Fibroblast of pulmonary artery (primary cell): ENCODE data around the gene SCG2.
A peak's percentile ranks its signal among the peaks of the same experiment; 100 is the strongest.

ENCODE experiments used
- DNase-seq: peaks from one replicate; pipeline ENCODE4 v3.0.0-alpha.2; 2010; ENCODE audit warnings: low read depth
- H3K4me3 ChIP-seq: replicated peaks from 2 replicates; pipeline ENCODE4 v1.5.1; 2011; ENCODE audit warnings: low read depth, mild to moderate bottlenecking, control low read depth, low read length, moderate library complexity
- CTCF ChIP-seq: IDR thresholded peaks from 2 replicates; pipeline ENCODE4 v1.5.1; 2011; ENCODE audit warnings: mild to moderate bottlenecking, control low read depth, low read length, inconsistent platforms; ENCODE audit errors: missing control alignments

Gene SCG2

GRCh38 chr2:223591596-223591995, 10.6 kb downstream of the SCG2 start:
- no peak overlapping the region for H3K4me3 ChIP-seq
- TF ChIP-seq CTCF = no peak
- DNase-seq = no peak

- H3K4me3 ChIP-seq = no peak overlapping the region
- DNase-seq = peak; percentile 25
- no peak for TF ChIP-seq CTCF
These were observed 11.2 kb downstream of the SCG2 start for GRCh38 chr2:223590964-223591363.

GRCh38 chr2:223589901-223590300, 12.3 kb downstream of the SCG2 start:
- H3K4me3 ChIP-seq = no peak overlapping the region
- TF ChIP-seq CTCF = no peak
- peak; percentile 51 for DNase-seq

- H3K4me3 ChIP-seq = no peak overlapping the region
- no peak for DNase-seq
- TF ChIP-seq CTCF = no peak
These were observed 13.9 kb downstream of the SCG2 start for GRCh38 chr2:223588251-223588650.

- H3K4me3 ChIP-seq = no peak overlapping the region
- DNase-seq = no peak
- no peak for TF ChIP-seq CTCF
These were observed 14.9 kb downstream of the SCG2 start for GRCh38 chr2:223587301-223587700.

GRCh38 chr2:223586261-223586660, 15.9 kb downstream of the SCG2 start:
- DNase-seq = peak; percentile 93
- no peak for TF ChIP-seq CTCF
- no peak overlapping the region for H3K4me3 ChIP-seq

- no peak overlapping the region for H3K4me3 ChIP-seq
- peak; percentile 67 for DNase-seq
- no peak for TF ChIP-seq CTCF
These were observed 16.5 kb downstream of the SCG2 start for GRCh38 chr2:223585666-223586065.
